GM21529 (cell line): ENCODE data around the gene CDRT15L2.
"Not testable (repeated sequence)": the region's sequence is repeated elsewhere in the genome, so short reads cannot be mapped to it uniquely, and the experiment has no call there.

ENCODE experiments used
- ATAC-seq: cut with Tn5 transposase; IDR thresholded peaks from one replicate; pipeline ENCODE4 v1.9.1; 2021; ENCODE audit not compliant: unreplicated experiment

Gene CDRT15L2

GRCh38 chr17:20579424-20579823 lies at the start of gene CDRT15L2:
CDRT15L2 (plus strand) TSS chr17:20579724; CDS start chr17:20579744, 20 bp downstream.
- ATAC-seq: not testable (repeated sequence)

- ATAC-seq: not testable (repeated sequence)
These were observed 49.4 kb upstream of the CDRT15L2 start for GRCh38 chr17:20530104-20530503.

DNA sequence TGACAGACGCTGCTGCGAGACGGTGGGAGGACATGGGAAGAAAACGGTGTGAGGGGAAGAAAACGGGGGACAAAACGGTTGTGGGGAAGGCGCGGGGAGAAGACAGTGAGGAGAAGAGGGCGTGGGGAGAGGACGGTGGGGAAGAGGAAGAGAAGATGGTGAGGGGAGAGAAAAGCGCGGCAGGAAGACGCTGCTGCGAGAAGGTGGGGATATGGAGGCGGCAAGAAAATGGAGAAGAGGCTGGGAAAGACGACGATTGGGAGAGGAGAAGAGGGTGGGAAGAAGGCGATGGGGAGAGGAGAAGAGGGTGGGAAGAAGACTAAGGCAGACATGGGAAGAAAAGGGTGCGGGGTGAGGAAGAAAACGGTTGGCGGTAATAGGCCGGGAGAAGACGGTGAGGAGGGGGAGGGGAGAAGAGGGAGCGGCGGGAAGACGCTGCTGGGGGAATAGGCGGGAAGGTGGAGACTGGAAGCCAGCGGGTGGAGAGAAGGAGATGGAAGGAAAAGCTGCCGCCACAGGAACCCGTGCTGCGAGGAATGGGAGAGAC lies 46.9 kb upstream of the CDRT15L2 start:
- ATAC-seq: not testable (repeated sequence)

DNA sequence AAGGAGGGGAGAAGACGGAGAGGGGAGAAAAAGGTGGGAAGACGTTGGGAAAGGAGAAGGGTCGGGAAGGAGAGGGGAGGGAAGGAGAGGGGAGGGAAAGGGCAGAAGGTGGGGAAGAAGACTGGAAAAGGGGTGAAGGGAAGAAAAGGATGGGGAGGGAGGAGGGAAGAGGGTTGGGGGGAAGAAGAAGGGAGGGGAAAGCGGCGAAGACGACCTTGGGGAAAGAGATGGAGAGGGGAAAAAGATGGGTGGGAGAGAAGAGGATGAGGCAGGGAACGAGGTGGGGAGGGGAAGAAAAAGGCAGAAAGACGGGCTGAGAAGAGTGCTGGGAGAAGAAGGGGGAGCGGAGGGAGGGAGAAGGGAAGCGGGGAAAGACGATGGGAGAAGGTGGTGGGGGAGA lies 46.3 kb upstream of the CDRT15L2 start:
- ATAC-seq: not testable (repeated sequence)

DNA sequence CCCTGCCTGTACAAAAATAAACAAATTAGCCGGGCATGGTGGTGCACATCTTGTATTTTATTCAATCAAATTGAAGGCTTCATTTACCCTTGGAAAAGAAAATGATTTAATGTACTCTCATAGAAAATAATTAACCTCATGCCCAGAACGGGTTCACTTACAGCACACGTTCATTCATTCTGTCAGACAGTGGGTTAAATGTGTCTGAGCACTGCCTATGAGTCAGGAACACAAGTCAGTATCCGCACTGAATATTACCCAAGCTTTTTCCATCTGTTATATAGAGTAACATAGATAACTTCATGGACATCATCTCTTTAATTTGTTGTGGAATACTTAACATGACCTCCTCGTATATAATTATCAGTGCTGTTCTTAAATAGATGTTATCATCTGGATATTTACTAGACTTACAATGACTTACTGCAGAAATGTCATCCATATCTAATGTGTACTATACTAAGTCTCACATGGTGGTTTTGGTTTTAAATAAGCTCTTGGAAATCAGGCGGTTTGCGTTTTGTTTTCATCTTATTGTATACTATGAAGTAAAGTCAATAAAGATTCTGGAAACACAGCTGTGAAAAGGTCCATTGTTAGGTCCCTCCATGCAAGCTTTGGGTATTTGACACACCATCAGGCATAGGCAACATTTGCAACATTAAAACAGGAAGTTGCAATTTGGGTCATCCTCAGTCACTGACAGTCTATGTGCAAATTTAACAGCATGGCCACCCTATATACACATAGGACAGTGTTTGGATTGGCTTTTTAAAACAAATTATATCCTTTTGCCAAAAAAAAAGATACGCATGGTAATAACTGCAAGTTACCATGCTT lies 44.6 kb upstream of the CDRT15L2 start:
- ATAC-seq: not testable (repeated sequence)

DNA sequence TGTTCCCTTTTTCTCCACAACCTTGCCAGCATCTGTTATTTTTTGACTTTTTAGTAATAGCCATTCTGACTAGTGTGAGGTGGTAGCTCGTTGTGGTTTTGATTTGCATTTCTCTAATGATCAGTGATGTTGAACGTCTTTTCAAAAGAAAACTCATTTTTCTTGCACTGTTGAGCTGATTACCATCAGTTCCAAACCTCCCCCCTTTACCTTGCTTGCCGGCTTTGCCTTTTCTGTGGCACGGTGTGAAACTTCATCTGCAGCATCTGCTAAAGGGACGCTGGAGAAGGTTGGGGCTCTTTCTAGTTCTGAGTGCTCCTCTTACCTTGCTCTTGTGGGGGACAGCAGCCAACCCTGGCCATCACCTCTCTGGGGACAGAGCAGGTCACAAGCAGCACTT lies 39.1 kb upstream of the CDRT15L2 start:
- ATAC-seq: peak; percentile 99

GRCh38 chr17:20540865-20541264 lies 38.7 kb upstream of the CDRT15L2 start:
- ATAC-seq: not testable (repeated sequence)

- not testable (repeated sequence) for ATAC-seq
These were observed 37.5 kb upstream of the CDRT15L2 start for GRCh38 chr17:20541853-20542546.

DNA sequence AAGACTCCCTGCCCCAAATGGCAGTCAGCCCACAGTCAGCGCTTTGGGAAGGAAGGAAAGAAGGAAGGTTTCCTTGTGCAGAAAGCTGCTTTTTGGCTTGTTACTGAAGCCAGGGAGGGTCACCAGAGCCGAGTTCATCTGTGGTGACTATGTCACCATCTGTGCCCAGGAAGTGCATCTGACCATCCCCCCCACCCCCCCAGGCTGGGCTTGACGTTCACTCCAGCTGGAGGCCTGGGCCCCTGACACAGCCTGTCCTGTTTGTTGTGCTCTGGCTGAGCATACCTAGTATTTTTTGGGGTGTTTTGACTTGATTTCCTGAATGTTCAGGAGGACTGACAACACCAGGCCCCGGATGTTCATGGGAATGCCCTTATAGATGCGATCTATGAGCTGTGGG lies 31.6 kb upstream of the CDRT15L2 start:
- ATAC-seq: not testable (repeated sequence)

DNA sequence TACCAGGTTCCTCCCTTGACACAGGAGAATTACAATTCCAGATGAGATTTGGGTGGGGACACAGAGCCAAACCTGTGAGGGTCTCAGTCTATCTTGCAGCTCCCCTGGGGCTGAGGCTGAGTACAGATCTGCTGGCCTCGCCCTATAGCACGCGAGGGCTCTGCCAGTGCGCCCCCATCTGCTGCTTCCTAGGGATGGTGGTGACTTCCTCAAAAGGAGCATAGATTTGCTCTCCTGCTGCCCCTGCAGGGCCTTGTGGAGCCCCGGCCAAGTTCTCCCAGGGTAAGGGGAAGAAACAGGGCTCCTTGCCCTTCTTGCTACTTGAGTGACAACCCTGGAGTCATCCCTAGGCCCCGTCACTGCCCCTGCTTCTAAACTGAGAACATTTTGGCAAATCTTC lies 26.6 kb upstream of the CDRT15L2 start:
- ATAC-seq: not testable (repeated sequence)

- ATAC-seq: not testable (repeated sequence)
These were observed 24.8 kb upstream of the CDRT15L2 start for GRCh38 chr17:20554728-20555127.

- ATAC-seq: not testable (repeated sequence)
These were observed 24.2 kb upstream of the CDRT15L2 start for GRCh38 chr17:20555135-20556010.

DNA sequence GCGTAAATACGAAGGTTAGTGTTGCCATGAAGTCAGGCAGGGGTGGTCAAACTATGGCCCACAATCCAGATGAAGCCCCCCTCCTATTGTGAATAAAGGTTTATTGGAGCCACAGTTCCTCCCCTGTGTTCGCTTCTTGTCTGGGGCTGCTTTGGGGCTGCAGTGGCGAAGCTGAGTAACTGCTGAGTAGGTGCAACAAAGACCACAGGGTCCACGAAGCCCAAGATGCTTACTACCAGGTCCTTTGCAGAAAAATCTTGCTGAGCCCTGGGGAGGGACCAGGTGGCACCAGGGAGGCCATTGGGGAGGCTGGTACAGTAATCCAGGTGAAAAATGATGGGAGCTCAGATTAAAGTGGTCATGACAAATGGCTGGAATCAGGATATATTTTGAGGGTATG lies 21.4 kb upstream of the CDRT15L2 start:
- not testable (repeated sequence) for ATAC-seq

- not testable (repeated sequence) for ATAC-seq
These were observed 20.5 kb upstream of the CDRT15L2 start for GRCh38 chr17:20559018-20559417.

- ATAC-seq: no peak
These were observed 16.9 kb upstream of the CDRT15L2 start for GRCh38 chr17:20562587-20562986.

GRCh38 chr17:20565245-20565644 lies 14.3 kb upstream of the CDRT15L2 start:
- not testable (repeated sequence) for ATAC-seq

GRCh38 chr17:20565711-20566110 lies 13.8 kb upstream of the CDRT15L2 start:
- ATAC-seq: no peak

GRCh38 chr17:20566736-20567135 lies 12.8 kb upstream of the CDRT15L2 start:
- not testable (repeated sequence) for ATAC-seq

DNA sequence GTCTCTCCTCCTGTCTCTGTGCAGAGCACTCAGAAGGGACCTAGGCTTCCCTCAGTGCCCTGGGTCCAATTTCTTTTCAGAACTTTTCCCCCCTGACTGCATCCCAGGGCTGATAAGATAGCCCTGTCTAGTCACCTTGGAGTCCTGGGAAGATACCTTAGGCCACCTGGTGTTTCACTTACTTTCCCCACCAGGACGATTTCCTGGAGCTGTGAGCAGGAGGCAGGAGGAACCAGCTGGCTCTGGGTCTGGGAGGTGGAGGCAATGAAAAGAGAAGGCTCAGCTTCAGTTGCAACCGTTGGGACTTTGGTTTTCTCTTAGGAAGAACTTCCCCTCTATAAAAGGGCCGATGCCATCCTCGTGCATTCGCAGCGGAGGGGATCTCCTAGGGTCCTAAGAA lies 12.1 kb upstream of the CDRT15L2 start:
- ATAC-seq: not testable (repeated sequence)

GRCh38 chr17:20568604-20569003 lies 10.9 kb upstream of the CDRT15L2 start:
- ATAC-seq: not testable (repeated sequence)

- ATAC-seq: not testable (repeated sequence)
These were observed 7.9 kb upstream of the CDRT15L2 start for GRCh38 chr17:20571653-20572052.
